GM18907 (cell line): ENCODE results near the gene HSD17B11.
"Not testable (repeated sequence)": the region's sequence is repeated elsewhere in the genome, so short reads cannot be mapped to it uniquely, and the experiment has no call there.

Experiments
- ATAC-seq: cut with Tn5 transposase; IDR thresholded peaks from one replicate; pipeline ENCODE4 v1.9.1; 2021; ENCODE audit warnings: mild to moderate bottlenecking, moderate library complexity; ENCODE audit not compliant: unreplicated experiment

Gene HSD17B11

GRCh38 chr4:87310691-87311335 is 80.2 kb downstream of the HSD17B11 start:
- ATAC-seq, result no peak

- no peak for ATAC-seq
These were observed 81.4 kb downstream of the HSD17B11 start for GRCh38 chr4:87309625-87310024.

- ATAC-seq, result no peak
These were observed 84.9 kb downstream of the HSD17B11 start for GRCh38 chr4:87306056-87306455.

- no peak for ATAC-seq
These were observed 85.4 kb downstream of the HSD17B11 start for GRCh38 chr4:87305562-87305961.

GRCh38 chr4:87304745-87305432 is 86.1 kb downstream of the HSD17B11 start:
- no peak for ATAC-seq

GRCh38 chr4:87299898-87300297 is 91.1 kb downstream of the HSD17B11 start:
- no peak for ATAC-seq

- ATAC-seq, result no peak
These were observed 92.6 kb downstream of the HSD17B11 start for GRCh38 chr4:87298362-87298761.

GRCh38 chr4:87294911-87295310 is 96.1 kb downstream of the HSD17B11 start:
- ATAC-seq, result not testable (repeated sequence)

GRCh38 chr4:87293889-87294288 is 97.1 kb downstream of the HSD17B11 start:
- not testable (repeated sequence) for ATAC-seq

- no peak for ATAC-seq
These were observed 104.0 kb downstream of the HSD17B11 start for GRCh38 chr4:87286970-87287369.
